Activated naive CD8-positive, alpha-beta T cell treated with anti-CD3 and anti-CD28 coated beads for 36 hours (primary cell): ENCODE measurements around the gene NAPG. TPM values are rescaled to one million over a fixed set of nuclear protein-coding genes. Genes with fewer than 3 reads are reported as not detected.
"Not testable (repeated sequence)": the region's sequence is repeated elsewhere in the genome, so short reads cannot be mapped to it uniquely, and the experiment has no call there.

Experiments
- DNase-seq: peaks from one replicate; pipeline ENCODE4 v3.0.0; 2021
- H3K27ac Mint-ChIP-seq: one replicate; pipeline ENCODE4 v1.8.0; 2022; ENCODE audit warnings: mild to moderate bottlenecking, moderate library complexity, mixed read lengths
- H3K27me3 Mint-ChIP-seq: one replicate; pipeline ENCODE4 v1.8.0; 2022; ENCODE audit warnings: mild to moderate bottlenecking, mixed read lengths
- H3K36me3 Mint-ChIP-seq: one replicate; pipeline ENCODE4 v1.8.0; 2021; ENCODE audit warnings: mild to moderate bottlenecking, mixed read lengths
- H3K4me1 Mint-ChIP-seq: one replicate; pipeline ENCODE4 v1.8.0; 2021; ENCODE audit warnings: mixed read lengths
- H3K4me3 Mint-ChIP-seq: one replicate; pipeline ENCODE4 v1.8.0; 2022; ENCODE audit warnings: mild to moderate bottlenecking, moderate library complexity, mixed read lengths
- H3K9me3 Mint-ChIP-seq: one replicate; pipeline ENCODE4 v1.8.0; 2022; ENCODE audit warnings: mixed read lengths
- total RNA-seq, 2 experiments: library from RNA; stranded (reverse); gene quantifications; one replicate each; pipeline ENCODE4 v1.2.3, GENCODE V29; 2021

The NAPG gene
- total RNA-seq, 2 experiments from 2014 or later, result 28.8 to 29.6 TPM

DNA sequence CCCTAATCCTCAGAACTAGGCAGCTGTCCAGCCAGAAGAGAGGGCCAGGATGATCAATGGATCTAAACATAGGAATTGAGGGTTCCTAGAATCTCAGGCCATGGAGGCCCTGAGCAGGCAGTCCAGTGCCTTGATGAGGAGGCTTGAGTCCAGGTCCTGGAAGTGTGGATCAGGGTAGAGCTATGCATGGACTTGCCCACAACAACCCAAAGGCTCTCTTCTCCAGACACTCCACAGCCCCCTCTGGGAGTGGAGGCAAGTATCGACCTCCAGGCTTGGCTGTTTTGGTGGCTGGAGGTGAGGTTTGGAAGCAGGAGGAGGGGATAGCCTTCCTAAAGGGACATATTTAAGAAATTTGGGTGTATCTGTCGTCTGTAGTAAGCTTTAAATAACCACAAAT lies 45.7 kb downstream of the NAPG start:
- peaks cover 8% of the 10 kb centered on the region for H3K36me3 Mint-ChIP-seq
- no peak for DNase-seq
- H3K4me3 Mint-ChIP-seq, result no peak overlapping the region
- no peaks in the 10 kb centered on the region for H3K27me3 Mint-ChIP-seq
- no peaks in the 10 kb centered on the region for H3K4me1 Mint-ChIP-seq
- H3K9me3 Mint-ChIP-seq, result no peaks in the 10 kb centered on the region
- no peak overlapping the region for H3K27ac Mint-ChIP-seq

DNA sequence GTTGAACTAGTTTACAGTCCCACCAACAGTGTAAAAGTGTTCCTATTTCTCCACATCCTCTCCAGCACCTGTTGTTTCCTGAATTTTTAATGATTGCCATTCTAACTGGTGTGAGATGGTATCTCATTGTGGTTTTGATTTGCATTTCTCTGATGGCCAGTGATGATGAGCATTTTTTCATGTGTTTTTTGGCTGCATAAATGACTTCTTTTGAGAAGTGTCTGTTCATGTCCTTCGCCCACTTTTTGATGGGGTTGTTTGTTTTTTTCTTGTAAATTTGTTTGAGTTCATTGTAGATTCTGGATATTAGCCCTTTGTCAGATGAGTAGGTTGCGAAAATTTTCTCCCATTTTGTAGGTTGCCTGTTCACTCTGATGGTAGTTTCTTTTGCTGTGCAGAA lies 47.4 kb downstream of the NAPG start:
- not testable (repeated sequence) for H3K27ac Mint-ChIP-seq, DNase-seq, H3K9me3 Mint-ChIP-seq, H3K27me3 Mint-ChIP-seq, H3K36me3 Mint-ChIP-seq, H3K4me1 Mint-ChIP-seq, H3K4me3 Mint-ChIP-seq

DNA sequence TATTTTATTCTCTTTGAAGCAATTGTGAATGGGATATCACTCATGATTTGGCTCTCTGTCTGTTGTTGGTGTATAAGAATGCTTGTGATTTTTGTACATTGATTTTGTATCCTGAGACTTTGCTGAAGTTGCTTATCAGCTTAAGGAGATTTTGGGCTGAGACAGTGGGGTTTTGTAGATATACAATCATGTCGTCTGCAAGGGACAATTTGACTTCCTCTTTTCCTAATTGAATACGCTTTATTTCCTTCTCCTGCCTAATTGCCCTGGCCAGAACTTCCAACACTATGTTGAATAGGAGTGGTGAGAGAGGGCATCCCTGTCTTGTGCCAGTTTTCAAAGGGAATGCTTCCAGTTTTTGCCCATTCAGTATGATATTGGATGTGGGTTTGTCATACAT lies 48.6 kb downstream of the NAPG start:
- H3K27ac Mint-ChIP-seq, H3K36me3 Mint-ChIP-seq, H3K4me1 Mint-ChIP-seq, H3K4me3 Mint-ChIP-seq, DNase-seq, H3K9me3 Mint-ChIP-seq, H3K27me3 Mint-ChIP-seq: not testable (repeated sequence)

DNA sequence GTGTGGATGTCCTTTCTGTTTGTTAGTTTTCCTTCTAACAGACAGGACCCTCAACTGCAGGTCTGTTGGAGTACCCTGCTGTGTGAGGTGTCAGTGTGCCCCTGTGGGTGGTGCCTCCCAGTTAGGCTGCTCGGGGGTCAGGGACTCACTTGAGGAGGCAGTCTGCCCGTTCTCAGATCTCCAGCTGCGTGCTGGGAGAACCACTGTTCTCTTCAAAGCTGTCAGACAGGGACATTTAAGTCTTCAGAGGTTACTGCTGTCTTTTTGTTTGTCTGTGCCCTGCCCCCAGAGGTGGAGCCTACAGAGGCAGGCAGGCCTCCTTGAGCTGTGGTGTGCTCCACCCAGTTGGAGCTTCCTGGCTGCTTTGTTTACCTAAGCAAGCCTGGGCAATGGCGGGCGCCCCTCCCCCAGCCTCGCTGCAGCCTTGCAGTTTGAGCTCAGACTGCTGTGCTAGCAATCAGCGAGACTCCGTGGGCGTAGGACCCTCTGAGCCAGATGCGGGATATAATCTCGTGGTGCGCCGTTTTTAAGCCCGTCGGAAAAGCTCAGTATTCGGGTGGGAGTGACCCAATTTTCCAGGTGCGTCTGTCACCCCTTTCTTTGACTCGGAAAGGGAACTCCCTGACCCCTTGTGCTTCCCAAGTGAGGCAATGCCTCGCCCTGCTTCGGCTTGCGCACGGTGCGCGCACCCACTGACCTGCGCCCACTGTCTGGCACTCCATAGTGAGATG lies 52.2 kb downstream of the NAPG start:
- DNase-seq, H3K4me1 Mint-ChIP-seq, H3K27me3 Mint-ChIP-seq, H3K4me3 Mint-ChIP-seq, H3K36me3 Mint-ChIP-seq, H3K9me3 Mint-ChIP-seq, H3K27ac Mint-ChIP-seq: not testable (repeated sequence)

DNA sequence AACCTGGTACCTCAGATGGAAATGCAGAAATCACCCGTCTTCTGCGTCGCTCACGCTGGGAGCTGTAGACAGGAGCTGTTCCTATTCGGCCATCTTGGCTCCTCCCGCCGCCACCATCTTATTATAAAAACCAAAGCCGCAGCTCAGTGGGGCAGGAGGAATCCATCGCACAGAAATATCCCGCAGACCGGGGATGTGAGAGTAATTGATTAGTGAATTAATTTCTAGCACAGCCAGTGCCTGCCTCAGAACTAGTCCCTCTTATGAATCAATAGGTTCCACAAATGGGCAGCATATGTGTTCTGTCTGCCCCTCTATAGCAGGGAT lies 52.7 kb downstream of the NAPG start:
- not testable (repeated sequence) for DNase-seq, H3K36me3 Mint-ChIP-seq, H3K27ac Mint-ChIP-seq, H3K4me3 Mint-ChIP-seq, H3K4me1 Mint-ChIP-seq, H3K9me3 Mint-ChIP-seq, H3K27me3 Mint-ChIP-seq

DNA sequence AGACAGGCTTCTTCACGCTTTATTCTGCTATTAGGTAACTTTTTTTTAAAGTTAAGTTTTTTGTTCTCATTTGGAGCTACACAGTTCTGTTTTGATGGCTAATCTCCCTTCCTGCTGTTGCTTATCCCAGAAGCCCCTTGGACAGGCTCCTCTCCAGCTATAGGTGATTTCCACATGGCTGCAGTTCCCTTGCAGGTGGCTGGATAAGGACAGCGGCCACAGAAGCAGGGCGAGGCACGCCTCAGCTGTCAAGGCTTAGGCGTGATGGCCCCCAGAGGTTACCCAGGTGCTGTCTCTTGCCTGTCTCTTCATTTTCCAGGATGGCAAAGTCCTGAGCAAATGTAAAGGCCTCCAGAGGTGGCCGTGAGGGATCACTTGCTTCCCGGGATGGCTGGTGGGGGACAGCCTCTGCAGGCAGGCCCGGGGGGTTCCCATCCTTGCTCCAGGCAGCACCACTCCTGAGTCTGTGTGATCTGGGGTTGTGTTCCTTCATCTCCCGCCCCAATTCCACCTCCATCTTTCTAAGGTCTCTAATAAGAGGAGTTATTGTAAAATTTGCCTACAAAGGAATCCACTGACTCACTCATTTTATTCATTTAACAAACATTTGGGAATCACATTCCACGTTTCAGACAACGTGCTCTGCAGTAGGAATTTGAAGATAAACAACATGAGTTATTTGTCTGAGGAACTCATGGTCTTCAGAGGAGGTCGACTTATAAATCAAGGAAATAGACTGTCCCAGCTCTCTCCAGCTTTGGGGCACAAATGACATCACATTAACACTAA lies 53.4 kb downstream of the NAPG start:
- peaks cover 4% of the 10 kb centered on the region for H3K36me3 Mint-ChIP-seq
- H3K27me3 Mint-ChIP-seq, result no peaks in the 10 kb centered on the region
- H3K27ac Mint-ChIP-seq, result no peak overlapping the region
- no peaks in the 10 kb centered on the region for H3K4me1 Mint-ChIP-seq
- no peak overlapping the region for H3K4me3 Mint-ChIP-seq
- H3K9me3 Mint-ChIP-seq, result no peaks in the 10 kb centered on the region
- no peak for DNase-seq

DNA sequence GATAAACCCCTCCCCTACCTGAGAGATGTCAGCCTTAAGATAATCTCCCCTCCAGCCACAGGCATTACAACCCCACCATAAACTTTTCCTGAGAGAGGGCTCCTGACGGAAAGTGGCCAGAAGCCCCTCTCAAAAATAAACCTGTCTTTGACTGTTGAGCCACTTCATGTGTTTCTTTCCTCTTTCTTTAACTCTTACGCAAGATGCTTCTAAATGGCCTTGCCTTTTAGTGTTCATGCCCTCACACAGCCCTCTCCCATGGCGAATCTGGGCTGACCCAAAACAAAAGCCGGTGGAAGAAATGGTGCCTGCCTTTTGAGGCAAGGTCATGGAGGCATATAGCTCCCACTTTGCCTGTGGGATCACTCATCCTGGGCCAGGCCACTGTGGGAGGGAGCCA lies 54.4 kb downstream of the NAPG start:
- no peak overlapping the region for H3K27ac Mint-ChIP-seq
- H3K4me3 Mint-ChIP-seq, result no peak overlapping the region
- no peak for DNase-seq
- H3K4me1 Mint-ChIP-seq, result no peaks in the 10 kb centered on the region
- H3K9me3 Mint-ChIP-seq, result no peaks in the 10 kb centered on the region
- peaks cover 4% of the 10 kb centered on the region for H3K36me3 Mint-ChIP-seq
- H3K27me3 Mint-ChIP-seq, result no peaks in the 10 kb centered on the region

DNA sequence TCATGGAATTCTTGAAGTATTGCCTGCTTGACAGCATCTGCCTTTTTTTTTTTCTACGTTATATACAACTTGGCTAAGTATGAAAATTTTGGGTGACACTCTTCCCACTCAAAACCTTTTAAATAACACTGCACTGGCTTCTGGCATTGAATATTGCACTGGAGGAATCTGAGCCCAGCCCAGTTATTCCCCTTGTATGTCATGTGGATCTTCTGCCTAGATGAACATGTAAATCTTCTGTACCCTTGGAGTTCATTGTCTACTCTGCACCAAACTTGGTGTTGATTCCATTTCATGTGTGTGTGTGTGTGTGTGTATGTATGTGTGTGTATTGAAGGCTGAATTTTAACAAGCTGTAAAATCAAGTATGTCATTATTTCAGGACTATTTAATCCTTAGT lies 59.4 kb downstream of the NAPG start:
- Mint-ChIP-seq H3K9me3 (no peaks in the 10 kb centered on the region), H3K4me1 (no peaks in the 10 kb centered on the region), H3K36me3 (peaks cover 2% of the 10 kb centered on the region), H3K4me3 (no peak overlapping the region), H3K27me3 (no peaks in the 10 kb centered on the region), H3K27ac (no peak overlapping the region)
- no peak for DNase-seq

DNA sequence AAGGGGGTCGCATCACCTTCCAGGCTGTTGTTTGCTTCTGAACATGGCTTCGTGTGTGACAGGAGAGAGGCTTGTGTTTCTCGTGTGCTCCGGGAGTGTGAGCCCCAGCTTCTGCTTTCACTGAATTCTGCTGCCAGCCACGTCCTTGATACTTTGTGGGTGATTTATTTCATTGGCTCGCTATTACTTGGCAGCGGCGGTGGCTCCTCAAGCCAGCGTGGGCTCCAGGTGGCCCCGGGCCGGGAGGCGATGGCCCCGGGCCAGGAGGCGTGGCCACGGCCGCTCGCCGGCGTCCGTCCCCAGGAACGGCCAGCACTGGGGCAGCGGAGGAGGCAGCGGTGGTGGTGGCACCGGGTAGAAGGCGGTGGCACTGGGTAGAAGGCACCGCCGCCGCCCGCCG lies 63.1 kb downstream of the NAPG start:
- no peak overlapping the region for H3K27ac Mint-ChIP-seq
- no peak overlapping the region for H3K4me3 Mint-ChIP-seq
- H3K36me3 Mint-ChIP-seq, result peaks cover 2% of the 10 kb centered on the region
- H3K9me3 Mint-ChIP-seq, result no peaks in the 10 kb centered on the region
- H3K27me3 Mint-ChIP-seq, result no peaks in the 10 kb centered on the region
- no peak for DNase-seq
- no peaks in the 10 kb centered on the region for H3K4me1 Mint-ChIP-seq

DNA sequence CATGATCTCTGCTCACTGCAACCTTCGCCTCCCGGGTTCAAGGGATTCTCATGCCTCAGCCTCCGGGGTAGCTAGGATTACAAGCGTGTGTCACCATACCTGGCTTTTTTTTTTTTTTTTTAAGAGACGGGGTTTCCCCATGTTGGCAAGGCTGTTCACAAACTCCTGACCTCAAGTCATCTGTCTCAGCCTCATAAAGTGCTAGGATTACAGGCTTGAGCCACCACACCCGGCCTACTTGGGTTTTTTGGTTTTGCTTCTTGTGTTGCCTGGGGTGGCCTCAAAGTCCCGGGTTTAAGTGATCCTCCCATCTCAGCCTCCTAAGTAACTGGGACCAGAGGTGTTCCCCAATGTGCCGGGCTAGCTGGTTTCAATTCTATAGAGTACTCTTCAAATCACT lies 64.6 kb downstream of the NAPG start:
- no peak for DNase-seq
- H3K4me3 Mint-ChIP-seq, result no peak overlapping the region
- peaks cover 2% of the 10 kb centered on the region for H3K36me3 Mint-ChIP-seq
- H3K27me3 Mint-ChIP-seq, result no peaks in the 10 kb centered on the region
- no peaks in the 10 kb centered on the region for H3K4me1 Mint-ChIP-seq
- no peak overlapping the region for H3K27ac Mint-ChIP-seq
- no peaks in the 10 kb centered on the region for H3K9me3 Mint-ChIP-seq

DNA sequence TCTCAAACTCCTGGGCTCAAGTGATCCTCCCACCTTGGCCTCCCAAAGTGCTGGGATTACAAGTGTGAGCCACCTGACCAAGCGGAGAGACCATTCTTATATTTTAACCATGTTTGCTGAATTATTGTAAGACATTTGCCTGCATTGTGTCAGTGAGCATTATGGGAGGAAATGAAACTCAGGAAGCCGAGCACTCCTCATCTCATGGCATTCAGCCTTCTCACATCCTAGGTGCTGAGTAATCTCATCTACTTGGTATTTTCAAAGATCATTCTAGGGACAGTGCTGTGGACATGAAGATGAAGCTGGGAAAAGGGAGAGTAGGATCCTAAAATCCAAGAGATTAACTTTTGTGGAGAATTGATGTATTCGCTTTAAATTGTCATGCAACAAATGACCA lies 66.1 kb downstream of the NAPG start:
- Mint-ChIP-seq H3K36me3 (peaks cover 2% of the 10 kb centered on the region), H3K27me3 (no peaks in the 10 kb centered on the region), H3K4me3 (no peak overlapping the region), H3K4me1 (no peaks in the 10 kb centered on the region), H3K9me3 (no peaks in the 10 kb centered on the region), H3K27ac (no peak overlapping the region)
- no peak for DNase-seq

DNA sequence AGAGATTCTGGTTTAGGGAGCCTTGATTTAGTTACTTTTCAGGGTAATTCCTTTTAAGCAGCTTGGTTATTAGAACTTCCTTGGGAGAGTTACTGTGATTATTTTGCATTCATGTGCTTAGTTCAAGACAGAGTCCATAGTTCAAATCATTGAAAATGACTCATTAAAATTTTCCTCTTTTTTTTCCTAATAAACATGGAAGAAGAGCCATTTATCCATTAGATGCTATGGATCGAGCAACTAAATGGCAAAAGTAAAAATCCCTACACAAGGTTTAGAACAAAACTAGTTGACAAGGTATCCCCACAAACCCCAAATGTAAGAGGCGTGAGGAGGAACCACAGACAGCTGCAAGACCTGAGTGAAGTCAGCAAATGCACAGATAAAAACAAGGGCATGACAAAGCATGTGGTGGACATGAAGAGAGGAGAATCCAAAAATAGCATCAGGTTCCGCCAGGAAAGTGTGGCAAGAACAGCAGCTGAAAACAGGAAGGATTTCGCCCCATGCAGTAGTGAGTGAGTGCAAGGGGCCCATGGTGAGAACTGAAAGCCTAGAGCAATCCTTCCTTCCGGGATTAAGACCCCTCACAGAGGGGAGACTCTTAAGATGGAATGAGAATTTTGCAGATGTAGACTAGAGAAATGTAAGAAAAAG lies 67.7 kb downstream of the NAPG start:
- H3K27ac Mint-ChIP-seq, result not testable (repeated sequence)

DNA sequence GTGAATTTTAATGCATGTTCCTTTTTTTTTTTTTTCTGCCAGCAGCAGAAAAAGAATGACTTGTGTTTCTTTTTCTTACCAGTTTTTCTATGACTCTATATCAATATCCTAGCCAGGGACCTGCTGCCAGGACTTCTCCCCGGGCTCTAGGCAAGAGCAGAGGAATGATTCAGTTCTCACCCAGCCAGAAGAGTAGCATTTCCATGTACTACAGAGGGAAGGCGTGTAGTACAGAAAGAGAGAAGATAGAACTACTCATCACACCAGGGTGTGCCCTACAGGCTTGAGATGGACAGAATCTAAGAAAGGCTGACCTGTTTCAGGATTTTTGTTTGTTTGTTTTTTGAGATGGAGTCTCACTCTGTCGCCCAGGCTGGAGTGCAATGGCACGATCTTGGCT lies 70.1 kb downstream of the NAPG start:
- H3K4me1 Mint-ChIP-seq, H3K9me3 Mint-ChIP-seq, H3K36me3 Mint-ChIP-seq, H3K27me3 Mint-ChIP-seq, H3K4me3 Mint-ChIP-seq, H3K27ac Mint-ChIP-seq, DNase-seq: not testable (repeated sequence)

More for the DNA sequence above, 67.7 kb downstream of the NAPG start:
- H3K4me3 Mint-ChIP-seq, H3K4me1 Mint-ChIP-seq, DNase-seq, H3K9me3 Mint-ChIP-seq, H3K27me3 Mint-ChIP-seq, H3K36me3 Mint-ChIP-seq: not testable (repeated sequence)

DNA sequence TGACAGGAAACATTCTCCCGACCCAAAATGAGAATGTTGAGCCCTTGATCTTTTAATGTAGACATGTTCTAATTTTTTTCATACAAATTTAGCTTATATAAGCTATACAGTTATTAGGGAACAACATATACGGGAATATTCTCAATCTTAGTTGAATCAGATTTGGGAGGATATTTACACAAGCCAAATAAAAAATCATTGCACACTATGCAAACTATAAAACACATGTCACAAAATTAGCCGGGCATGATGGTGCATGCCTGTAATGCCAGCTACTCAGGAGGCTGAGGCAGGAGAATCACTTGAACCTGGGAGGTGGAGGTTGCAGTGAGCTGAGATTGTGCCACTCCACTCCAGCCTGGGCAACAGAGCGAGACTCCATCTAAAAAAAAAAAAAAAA lies 71.9 kb downstream of the NAPG start:
- not testable (repeated sequence) for DNase-seq, H3K4me1 Mint-ChIP-seq, H3K4me3 Mint-ChIP-seq, H3K27me3 Mint-ChIP-seq, H3K27ac Mint-ChIP-seq, H3K9me3 Mint-ChIP-seq, H3K36me3 Mint-ChIP-seq

DNA sequence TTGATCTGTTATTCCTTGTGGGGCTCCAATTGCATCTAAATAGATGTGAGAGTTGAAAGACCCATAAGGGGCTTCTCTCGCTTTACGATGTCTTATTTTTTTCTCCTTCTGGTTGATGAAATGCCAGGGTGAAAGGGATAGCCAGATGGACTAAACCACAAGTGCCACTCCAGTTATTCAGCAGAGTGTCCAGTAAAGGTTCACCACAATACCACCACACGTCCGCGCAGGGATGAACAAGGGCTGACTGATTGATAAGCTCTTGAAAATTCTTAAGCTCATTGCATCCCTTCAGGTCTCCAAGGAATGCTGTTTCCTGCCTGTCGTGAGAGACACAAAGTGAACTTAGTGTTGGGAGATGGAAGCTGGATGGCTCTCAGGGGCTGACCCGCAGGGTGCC lies 74.9 kb downstream of the NAPG start:
- H3K27ac Mint-ChIP-seq, H3K4me1 Mint-ChIP-seq, DNase-seq, H3K4me3 Mint-ChIP-seq, H3K27me3 Mint-ChIP-seq: not testable (repeated sequence)
- peaks cover 14% of the 10 kb centered on the region for H3K9me3 Mint-ChIP-seq
- H3K36me3 Mint-ChIP-seq, result peaks cover 11% of the 10 kb centered on the region
